HG03196 (cell line): ENCODE data around the gene C22orf39.
A peak's percentile ranks its signal among the peaks of the same experiment; 100 is the strongest.
"Not testable (repeated sequence)": the region's sequence is repeated elsewhere in the genome, so short reads cannot be mapped to it uniquely, and the experiment has no call there.

Experiments used
- ATAC-seq: cut with Tn5 transposase; IDR thresholded peaks from one replicate; pipeline ENCODE4 v1.9.1; 2021; ENCODE audit not compliant: unreplicated experiment

C22orf39 gene

GRCh38 chr22:19455033-19455432 is 7.5 kb upstream of the C22orf39 start:
- ATAC-seq: no peak

GRCh38 chr22:19454156-19454555 is 6.6 kb upstream of the C22orf39 start:
- ATAC-seq: no peak

- no peak for ATAC-seq
Measured at GRCh38 chr22:19453718-19454117, 6.2 kb upstream of the C22orf39 start.

- ATAC-seq: no peak
Measured at GRCh38 chr22:19451570-19451969, 4.1 kb upstream of the C22orf39 start.

- no peak for ATAC-seq
Measured at GRCh38 chr22:19450363-19451175, 3.1 kb upstream of the C22orf39 start.

- no peak for ATAC-seq
Measured at GRCh38 chr22:19449422-19449767, 1.9 kb upstream of the C22orf39 start.

GRCh38 chr22:19448739-19449421 is 1.4 kb upstream of the C22orf39 start:
- no peak for ATAC-seq

GRCh38 chr22:19448076-19448607 is 631 bp upstream of the C22orf39 start:
- peak; percentile 34 for ATAC-seq

- ATAC-seq: no peak
Measured at GRCh38 chr22:19446603-19447329, 745 bp downstream of the C22orf39 start.

GRCh38 chr22:19445279-19445982 is 2.1 kb downstream of the C22orf39 start:
- not testable (repeated sequence) for ATAC-seq

GRCh38 chr22:19443544-19444211 is 3.8 kb downstream of the C22orf39 start:
- no peak for ATAC-seq

GRCh38 chr22:19442166-19442565 is 5.3 kb downstream of the C22orf39 start:
- ATAC-seq: no peak

GRCh38 chr22:19440411-19441195 is 6.9 kb downstream of the C22orf39 start:
- ATAC-seq: no peak

GRCh38 chr22:19438298-19438697 is 9.2 kb downstream of the C22orf39 start:
- no peak for ATAC-seq

- not testable (repeated sequence) for ATAC-seq
Measured at GRCh38 chr22:19436444-19437161, 10.9 kb downstream of the C22orf39 start.

- no peak for ATAC-seq
Measured at GRCh38 chr22:19434829-19435580, 12.5 kb downstream of the C22orf39 start.

- no peak for ATAC-seq
Measured at GRCh38 chr22:19434401-19434800, 13.1 kb downstream of the C22orf39 start.

- peak; percentile 69 for ATAC-seq
Measured at GRCh38 chr22:19432133-19432851, 15.2 kb downstream of the C22orf39 start, which contains the start of gene MRPL40. MRPL40 (plus strand) TSS chr22:19432545; CDS start chr22:19432555, 10 bp downstream.
